ENCODE data around the gene RNF8.

The RNF8 gene

GRCh38 chr6:37426945-37427510 is 73.2 kb downstream of the RNF8 start:
- WGBS (ENCODE audit: extremely low coverage, insufficient coverage, insufficient read length): no CpG with 5 or more reads among the region's 6 CpGs

DNA sequence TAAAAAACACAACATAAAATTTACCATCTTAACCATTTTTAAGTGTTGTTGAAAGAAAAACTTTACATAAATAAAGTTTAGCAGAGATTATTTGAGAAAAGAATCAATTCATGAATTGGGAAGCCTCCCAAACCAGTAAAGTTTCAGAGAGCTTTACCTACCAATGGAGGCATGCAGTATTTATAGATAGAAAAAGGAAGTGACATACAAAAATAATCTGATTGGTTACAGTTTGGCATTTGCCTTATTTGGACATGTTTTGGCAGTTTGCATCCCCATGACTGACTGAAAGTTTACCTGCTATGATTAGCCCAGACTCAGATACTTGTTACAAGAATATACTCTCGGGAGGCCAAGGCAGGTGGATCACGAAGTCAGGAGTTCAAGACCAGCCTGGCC is 75.6 kb downstream of the RNF8 start:
- Histone ChIP-seq H3K18ac (ENCODE audit: low read length) (no peak overlapping the region), H3K9ac (ENCODE audit: low read length) (no peak overlapping the region), H3K36me3 (ENCODE audit: control insufficient read depth in 1 of 2, insufficient read depth in 2 of 2, low read length in 2 of 2) (no peaks in the 10 kb centered on the region), H2BK120ac (ENCODE audit: insufficient read depth, low read length, poor library complexity) (no peak overlapping the region), H3K4me2 (ENCODE audit: low read length) (no peak overlapping the region), H3K9me3 (ENCODE audit: insufficient read depth, low read depth, low read length) (peaks cover 2% of the 10 kb centered on the region), H2AK5ac (ENCODE audit: low read length) (no peak overlapping the region), H3K4ac (ENCODE audit: low read depth, low read length) (no peak overlapping the region), H3K79me2 (ENCODE audit: control insufficient read depth, insufficient read depth, low read length, poor library complexity) (peaks cover 5% of the 10 kb centered on the region), H2BK12ac (ENCODE audit: low read length) (no peak overlapping the region), H3K14ac (ENCODE audit: low read length) (no peak overlapping the region), H4K8ac (ENCODE audit: low read depth, low read length) (no peak overlapping the region), H2AFZ (ENCODE audit: insufficient read depth, low read length, poor library complexity) (no peak overlapping the region), H3K4me3 (ENCODE audit: low read depth, low read length) (no peak overlapping the region), H3K23ac (ENCODE audit: low read length) (no peak overlapping the region), H4K91ac (ENCODE audit: low read depth, low read length) (no peak overlapping the region), H2BK5ac (ENCODE audit: low read depth, low read length, poor library complexity) (no peak overlapping the region), H3K4me1 (ENCODE audit: control insufficient read depth in 1 of 2, insufficient read depth in 2 of 2, low read length in 2 of 2) (peaks cover 0 to 8% of the 10 kb centered on the region in 2 experiments), H3K27me3 (ENCODE audit: insufficient read depth, low read length) (no peaks in the 10 kb centered on the region), H3K27ac (ENCODE audit: low read depth, low read length) (no peak overlapping the region), H3K79me1 (ENCODE audit: low read length) (peaks cover 2% of the 10 kb centered on the region), H4K12ac (ENCODE audit: low read depth, low read length) (no peak overlapping the region)
- no CpG with 5 or more reads among the region's 2 CpGs for WGBS (ENCODE audit: extremely low coverage, insufficient coverage, insufficient read length)
- no peak for DNase-seq

More at GRCh38 chr6:37426945-37427510, 73.2 kb downstream of the RNF8 start:
- no peak for DNase-seq
- no peak overlapping the region for H3K18ac ChIP-seq (ENCODE audit: low read length)
- no peak overlapping the region for H2AK5ac ChIP-seq (ENCODE audit: low read length)
- H3K36me3 ChIP-seq (ENCODE audit: control insufficient read depth in 1 of 2, insufficient read depth in 2 of 2, low read length in 2 of 2): no peaks in the 10 kb centered on the region
- no peak overlapping the region for H3K4ac ChIP-seq (ENCODE audit: low read depth, low read length)
- H3K23ac ChIP-seq (ENCODE audit: low read length): no peak overlapping the region
- H3K14ac ChIP-seq (ENCODE audit: low read length): no peak overlapping the region
- H2BK12ac ChIP-seq (ENCODE audit: low read length): no peak overlapping the region
- H4K8ac ChIP-seq (ENCODE audit: low read depth, low read length): no peak overlapping the region
- no peak overlapping the region for H4K91ac ChIP-seq (ENCODE audit: low read depth, low read length)
- no peak overlapping the region for H3K27ac ChIP-seq (ENCODE audit: low read depth, low read length)
- H3K79me1 ChIP-seq (ENCODE audit: low read length): no peaks in the 10 kb centered on the region
- H3K27me3 ChIP-seq (ENCODE audit: insufficient read depth, low read length): no peaks in the 10 kb centered on the region
- H4K12ac ChIP-seq (ENCODE audit: low read depth, low read length): no peak overlapping the region
- H3K4me2 ChIP-seq (ENCODE audit: low read length): no peak overlapping the region
- no peak overlapping the region for H2AFZ ChIP-seq (ENCODE audit: insufficient read depth, low read length, poor library complexity)
- no peak overlapping the region for H2BK5ac ChIP-seq (ENCODE audit: low read depth, low read length, poor library complexity)
- H3K4me1 ChIP-seq (ENCODE audit: control insufficient read depth in 1 of 2, insufficient read depth in 2 of 2, low read length in 2 of 2): no peaks in the 10 kb centered on the region
- H3K9me3 ChIP-seq (ENCODE audit: insufficient read depth, low read depth, low read length): peaks cover 2% of the 10 kb centered on the region
- H3K4me3 ChIP-seq (ENCODE audit: low read depth, low read length): no peak overlapping the region
- no peak overlapping the region for H3K9ac ChIP-seq (ENCODE audit: low read length)
- H3K79me2 ChIP-seq (ENCODE audit: control insufficient read depth, insufficient read depth, low read length, poor library complexity): no peaks in the 10 kb centered on the region
- H2BK120ac ChIP-seq (ENCODE audit: insufficient read depth, low read length, poor library complexity): no peak overlapping the region

DNA sequence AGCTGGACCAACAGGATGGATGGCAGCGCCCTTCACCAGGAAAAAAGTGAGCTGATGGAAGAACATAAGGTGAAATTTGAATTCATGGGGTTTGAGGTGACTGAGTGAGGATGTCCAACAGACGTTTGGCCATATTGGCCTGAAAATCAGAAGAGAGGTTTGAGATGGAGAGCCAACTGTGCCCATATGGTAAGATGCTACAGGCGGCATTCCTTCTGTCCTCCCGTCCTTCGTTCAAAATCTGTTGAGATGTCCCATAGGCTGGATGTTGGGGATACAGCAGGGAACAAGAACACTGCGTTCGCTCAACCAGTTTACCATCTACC is 78.8 kb downstream of the RNF8 start:
- H4K91ac ChIP-seq (ENCODE audit: low read depth, low read length): peak overlapping the region; percentile 30
- WGBS (ENCODE audit: extremely low coverage, insufficient coverage, insufficient read length): no CpG with 5 or more reads among the region's 7 CpGs

DNA sequence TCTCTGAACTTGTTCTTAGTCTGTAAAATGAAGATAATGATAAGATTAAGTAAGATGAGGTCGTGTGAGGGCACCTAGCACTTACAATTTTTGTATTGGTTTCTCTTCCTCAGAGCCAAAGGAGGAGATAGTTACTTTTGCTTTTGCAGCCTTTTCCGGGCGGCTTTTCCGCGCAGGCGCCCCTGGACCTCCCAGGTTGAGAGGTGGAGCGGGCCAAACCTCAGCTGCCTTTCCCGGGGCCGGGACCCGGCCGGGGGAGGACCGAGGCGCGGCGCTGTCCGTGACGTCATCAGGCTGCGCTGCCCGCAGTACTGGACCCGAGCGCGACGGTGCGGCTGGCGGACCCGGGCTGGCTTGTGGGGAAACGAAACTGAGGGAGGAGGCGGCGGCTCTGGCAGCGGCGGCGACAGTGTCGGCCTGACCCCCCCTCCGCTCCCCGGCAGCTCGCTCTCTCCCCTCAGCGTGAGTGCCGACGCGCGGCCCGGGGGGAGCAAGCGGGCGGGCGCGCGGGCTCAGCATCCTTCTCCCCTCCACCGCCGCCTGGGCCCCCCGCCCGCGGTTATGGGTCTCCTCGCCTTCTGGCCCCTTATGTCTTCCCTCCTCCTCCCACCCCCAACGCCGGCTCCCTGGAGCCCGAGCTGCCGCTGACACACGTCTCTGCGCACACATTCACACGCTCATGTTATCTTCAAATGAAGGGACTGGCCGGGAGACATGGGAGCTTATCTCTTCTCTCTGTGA is 79.3 kb downstream of the RNF8 start, which contains the start of gene CMTR1:
CMTR1 (plus strand) TSS at position 306 of the 741 bp plus-strand sequence. CDS start 2,409 bp downstream, outside the sequence.
- peak; percentile 94 to 97 for DNase-seq
- Histone ChIP-seq H3K4me3 (ENCODE audit: low read depth, low read length) (peak within 1 kb of the TSS; percentile 96), H3K9me3 (ENCODE audit: insufficient read depth, low read depth, low read length) (no peaks in the 10 kb centered on the region), H2BK12ac (ENCODE audit: low read length) (no peak within 1 kb of the TSS), H4K91ac (ENCODE audit: low read depth, low read length) (peak within 1 kb of the TSS; percentile 33), H3K79me1 (ENCODE audit: low read length) (peaks cover 2% of the 10 kb centered on the region), H3K36me3 (ENCODE audit: control insufficient read depth in 1 of 2, insufficient read depth in 2 of 2, low read length in 2 of 2) (peaks cover 2 to 11% of the 10 kb centered on the region in 2 experiments), H3K23ac (ENCODE audit: low read length) (no peak within 1 kb of the TSS), H2BK5ac (ENCODE audit: low read depth, low read length, poor library complexity) (no peak within 1 kb of the TSS), H3K27me3 (ENCODE audit: insufficient read depth, low read length) (no peaks in the 10 kb centered on the region), H3K4me2 (ENCODE audit: low read length) (peak within 1 kb of the TSS; percentile 96), H3K27ac (ENCODE audit: low read depth, low read length) (no peak within 1 kb of the TSS), H2AFZ (ENCODE audit: insufficient read depth, low read length, poor library complexity) (peak within 1 kb of the TSS; percentile 72), H3K18ac (ENCODE audit: low read length) (peak within 1 kb of the TSS; percentile 39), H3K14ac (ENCODE audit: low read length) (peak within 1 kb of the TSS; percentile 45), H4K8ac (ENCODE audit: low read depth, low read length) (peak within 1 kb of the TSS; percentile 90), H3K9ac (ENCODE audit: low read length) (peak within 1 kb of the TSS; percentile 87), H2BK120ac (ENCODE audit: insufficient read depth, low read length, poor library complexity) (no peak within 1 kb of the TSS), H3K79me2 (ENCODE audit: control insufficient read depth, insufficient read depth, low read length, poor library complexity) (peaks cover 5% of the 10 kb centered on the region), H4K12ac (ENCODE audit: low read depth, low read length) (peak within 1 kb of the TSS; percentile 83), H3K4ac (ENCODE audit: low read depth, low read length) (peak within 1 kb of the TSS; percentile 28), H3K4me1 (ENCODE audit: control insufficient read depth in 1 of 2, insufficient read depth in 2 of 2, low read length in 2 of 2) (peaks cover 0 to 8% of the 10 kb centered on the region in 2 experiments), H2AK5ac (ENCODE audit: low read length) (no peak within 1 kb of the TSS)
- WGBS (ENCODE audit: extremely low coverage, insufficient coverage, insufficient read length): no CpG with 5 or more reads among the region's 61 CpGs

More for the DNA sequence above, 78.8 kb downstream of the RNF8 start:
- Histone ChIP-seq H4K12ac (ENCODE audit: low read depth, low read length) (peak overlapping the region; percentile 83), H2BK5ac (ENCODE audit: low read depth, low read length, poor library complexity) (no peak overlapping the region), H3K23ac (ENCODE audit: low read length) (no peak overlapping the region), H3K27ac (ENCODE audit: low read depth, low read length) (no peak overlapping the region), H2BK120ac (ENCODE audit: insufficient read depth, low read length, poor library complexity) (no peak overlapping the region), H3K14ac (ENCODE audit: low read length) (peak overlapping the region; percentile 45), H2AFZ (ENCODE audit: insufficient read depth, low read length, poor library complexity) (peak overlapping the region; percentile 72), H2AK5ac (ENCODE audit: low read length) (no peak overlapping the region), H3K4me2 (ENCODE audit: low read length) (peak overlapping the region; percentile 63), H3K9ac (ENCODE audit: low read length) (peak overlapping the region; percentile 28), H3K79me1 (ENCODE audit: low read length) (peaks cover 2% of the 10 kb centered on the region), H3K4me3 (ENCODE audit: low read depth, low read length) (no peak overlapping the region), H3K27me3 (ENCODE audit: insufficient read depth, low read length) (no peaks in the 10 kb centered on the region), H3K18ac (ENCODE audit: low read length) (no peak overlapping the region), H3K36me3 (ENCODE audit: control insufficient read depth in 1 of 2, insufficient read depth in 2 of 2, low read length in 2 of 2) (peaks cover 2 to 9% of the 10 kb centered on the region in 2 experiments), H2BK12ac (ENCODE audit: low read length) (no peak overlapping the region), H4K8ac (ENCODE audit: low read depth, low read length) (peak overlapping the region; percentile 90), H3K79me2 (ENCODE audit: control insufficient read depth, insufficient read depth, low read length, poor library complexity) (peaks cover 5% of the 10 kb centered on the region), H3K4me1 (ENCODE audit: control insufficient read depth in 1 of 2, insufficient read depth in 2 of 2, low read length in 2 of 2) (peaks cover 0 to 8% of the 10 kb centered on the region in 2 experiments), H3K4ac (ENCODE audit: low read depth, low read length) (no peak overlapping the region), H3K9me3 (ENCODE audit: insufficient read depth, low read depth, low read length) (no peaks in the 10 kb centered on the region)
- no peak for DNase-seq
